IMR-90 (cell line): ENCODE measurements around the gene SLC24A3. TPM values are rescaled to one million over a fixed set of nuclear protein-coding genes. Genes with fewer than 3 reads are reported as not detected.

Source experiments
- ATAC-seq: fragments of 200-7000 bp; cut with Tn5 transposase; 2 replicates; pipeline ENCODE4 v1.9.1; 2020; ENCODE audit warnings: low read depth, mild to moderate bottlenecking, moderate library complexity
- BruUV-seq: library from RNA; stranded (reverse); fragments of 400-500 nt; replicated peaks from 2 replicates; lab custom pipeline; 2021; lab: Mats Ljungman, UMichigan
- CTCF ChIA-PET: fragments of 300-600 bp; formaldehyde crosslinking; extraction: SDS; loops from one replicate; lab custom pipeline; 2021; ENCODE audit warnings: antibody characterized with exemption; lab: Yijun Ruan, JAX
- POLR2A ChIA-PET: fragments of 300-600 bp; sonication (Branson Sonifier 250); formaldehyde crosslinking; loops from one replicate; lab custom pipeline; 2022; ENCODE audit warnings: antibody characterized with exemption; ENCODE audit not compliant: unreplicated experiment; lab: Charles Lee
- DNase-seq: peaks from one replicate; pipeline ENCODE4 v3.0.0; 2013
- H2AFZ ChIP-seq: replicated peaks from 2 replicates; pipeline ENCODE3; 2013; ENCODE audit warnings: low read length, mild to moderate bottlenecking; ENCODE audit not compliant: poor library complexity
- H2AK5ac ChIP-seq: 2 replicates; pipeline ENCODE4 v1.6.1; 2013; ENCODE audit warnings: low read depth, low read length, inconsistent platforms
- H2AK9ac ChIP-seq: replicated peaks from 2 replicates; pipeline ENCODE3; 2013; ENCODE audit warnings: mild to moderate bottlenecking, low read depth, low read length, moderate library complexity; ENCODE audit not compliant: poor library complexity
- H2BK120ac ChIP-seq: 2 replicates; pipeline ENCODE4 v1.6.1; 2013; ENCODE audit warnings: low read depth, low read length, inconsistent platforms
- H2BK15ac ChIP-seq: 3 replicates; pipeline ENCODE4 v1.6.1; 2013; ENCODE audit warnings: low read depth, low read length, inconsistent platforms
- H2BK20ac ChIP-seq: 2 replicates; pipeline ENCODE4 v1.6.1; 2013; ENCODE audit warnings: low read depth, mild to moderate bottlenecking, inconsistent platforms, low read length, moderate library complexity
- H2BK5ac ChIP-seq: 2 replicates; pipeline ENCODE4 v1.6.1; 2013; ENCODE audit warnings: mild to moderate bottlenecking, low read depth, low read length, inconsistent platforms; ENCODE audit not compliant: poor library complexity, severe bottlenecking
- H3K14ac ChIP-seq: replicated peaks from 2 replicates; pipeline ENCODE4 v1.6.1; 2013; ENCODE audit warnings: low read depth, low read length, inconsistent platforms
- H3K18ac ChIP-seq: 2 replicates; pipeline ENCODE4 v1.6.1; 2013; ENCODE audit warnings: low read depth, low read length, control low read depth
- H3K23ac ChIP-seq: 2 replicates; pipeline ENCODE4 v1.6.1; 2013; ENCODE audit warnings: low read depth, low read length, inconsistent platforms
- H3K27ac ChIP-seq: 2 replicates; pipeline ENCODE4 v1.5.1; 2013; ENCODE audit warnings: mild to moderate bottlenecking, control low read depth, low read length; ENCODE audit not compliant: insufficient read depth
- H3K27me3 ChIP-seq: 2 replicates; pipeline ENCODE4 v1.6.1; 2013; ENCODE audit warnings: low read length; ENCODE audit not compliant: control insufficient read depth, insufficient read depth
- H3K36me3 ChIP-seq: 2 replicates; pipeline ENCODE4 v1.6.1; 2013; ENCODE audit warnings: low read length, mixed read lengths; ENCODE audit not compliant: control insufficient read depth, insufficient read depth
- H3K4ac ChIP-seq: 2 replicates; pipeline ENCODE4 v1.6.1; 2013; ENCODE audit warnings: low read depth, low read length, inconsistent platforms
- H3K4me1 ChIP-seq: 2 replicates; pipeline ENCODE4 v1.6.1; 2013; ENCODE audit warnings: low read length, mixed read lengths; ENCODE audit not compliant: control insufficient read depth, insufficient read depth
- H3K4me2 ChIP-seq: 2 replicates; pipeline ENCODE4 v1.6.1; 2013; ENCODE audit warnings: low read depth, mild to moderate bottlenecking, control low read depth, low read length, moderate library complexity
- H3K4me3 ChIP-seq: 2 replicates; pipeline ENCODE4 v1.5.1; 2013; ENCODE audit warnings: low read depth, mild to moderate bottlenecking, control low read depth, low read length, moderate library complexity; ENCODE audit not compliant: insufficient read depth
- H3K56ac ChIP-seq: 2 replicates; pipeline ENCODE4 v1.6.1; 2013; ENCODE audit warnings: low read length, inconsistent platforms; ENCODE audit not compliant: insufficient read depth; ENCODE audit errors: extremely low read depth
- H3K79me1 ChIP-seq, 2 experiments: 2 replicates each; pipeline ENCODE4 v1.6.1; 2013; ENCODE audit warnings: low read length in 2 of 2, inconsistent platforms in 1 of 2, low read depth in 1 of 2
- H3K9ac ChIP-seq: 2 replicates; pipeline ENCODE4 v1.6.1; 2013; ENCODE audit warnings: low read depth, low read length, control low read depth
- H3K9me1 ChIP-seq: 2 replicates; pipeline ENCODE4 v1.6.1; 2013; ENCODE audit warnings: low read length, inconsistent platforms; ENCODE audit not compliant: insufficient read depth
- H3K9me3 ChIP-seq: 2 replicates; pipeline ENCODE4 v1.6.1; 2013; ENCODE audit warnings: low read length; ENCODE audit not compliant: control insufficient read depth, insufficient read depth
- H4K20me1 ChIP-seq: 2 replicates; pipeline ENCODE4 v1.6.1; 2013; ENCODE audit warnings: low read length, inconsistent platforms; ENCODE audit not compliant: insufficient read depth
- H4K5ac ChIP-seq: 2 replicates; pipeline ENCODE4 v1.6.1; 2013; ENCODE audit warnings: mild to moderate bottlenecking, low read depth, low read length, control low read depth
- H4K8ac ChIP-seq, 2 experiments: 2 replicates each; pipeline ENCODE4 v1.6.1; 2013; ENCODE audit warnings: low read depth in 2 of 2, low read length in 2 of 2, control low read depth in 1 of 2, inconsistent platforms in 1 of 2
- H4K91ac ChIP-seq: 2 replicates; pipeline ENCODE4 v1.6.1; 2013; ENCODE audit warnings: low read depth, low read length, inconsistent platforms; ENCODE audit not compliant: insufficient read depth
- CEBPB ChIP-seq: IDR thresholded peaks from 2 replicates; pipeline ENCODE4 v1.6.1; 2012; ENCODE audit warnings: low read depth, low read length, improper control_type of control experiment
- MAFK ChIP-seq: IDR thresholded peaks from 2 replicates; pipeline ENCODE4 v1.6.1; 2012; ENCODE audit warnings: low read depth, low read length, improper control_type of control experiment
- NFE2L2 ChIP-seq: fragments of 150-350 bp; IDR thresholded peaks from 2 replicates; pipeline ENCODE4 v1.6.1; 2016; ENCODE audit warnings: low read depth, mild to moderate bottlenecking, low read length
- POLR2A ChIP-seq: IDR thresholded peaks from 2 replicates; pipeline ENCODE4 v1.6.1; 2012; ENCODE audit warnings: mild to moderate bottlenecking, low read depth, low read length
- WGBS, 2 experiments: methylation state at CpG; one replicate each; pipeline versions ENCODE4 v1.1.5 to v1.1.7; 2013; ENCODE audit warnings: missing lambda C conversion rate in 2 of 2; ENCODE audit not compliant: insufficient read length in 1 of 2; ENCODE audit errors: extremely low coverage in 2 of 2; 5-methylcytosine and 5-hydroxymethylcytosine counted together
- dilution Hi-C: fragments of 300-500 bp; cut with HindIII; formaldehyde crosslinking; loops from one replicate; pipeline ENCODE4 v1.14.3; 2018; ENCODE audit warnings: low sequenced_read_pairs; ENCODE audit not compliant: unreplicated experiment
- in situ Hi-C: fragments of 300-500 bp; cut with MboI; formaldehyde crosslinking; loops from 3 replicates; pipeline ENCODE4 v1.14.3; 2019; ENCODE audit warnings: low sequenced_read_pairs, inconsistent platforms, mixed read lengths
- intact Hi-C: fragments of 100-400 bp; cut with micrococcal nuclease; formaldehyde crosslinking; loops from 2 replicates; pipeline ENCODE4 v1.10.0; 2022
- polyA plus RNA-seq, 3 experiments: library from polyadenylated mRNA; depleted of rRNA; stranded (reverse); fragments of >200 nt; gene quantifications; 2 replicates each; pipeline ENCODE4 v1.2.3, GENCODE V29; 2012; ENCODE audit warnings: low replicate concordance in 1 of 3
- total RNA-seq: library from RNA; depleted of rRNA; stranded (reverse); fragments of >200 nt; gene quantifications from 2 replicates; pipeline ENCODE4 v1.2.3, GENCODE V29; 2012
- TF ChIP-seq, protein P1 (sequence below): fragments of 150-350 bp; IDR thresholded peaks from 2 replicates; pipeline ENCODE4 v1.6.1; 2016; ENCODE audit warnings: low read depth, mild to moderate bottlenecking, low read length, moderate library complexity, borderline replicate concordance
- TF ChIP-seq, protein P2 (sequence below): conservative IDR thresholded peaks from 2 replicates; pipeline ENCODE4 v1.5.1; 2012; ENCODE audit warnings: mild to moderate bottlenecking, low read depth, low read length, improper control_type of control experiment

The SLC24A3 gene
- total and polyA plus RNA-seq, 2 of the 4 experiments (the other 2 are of a cell fraction): not detected

DNA sequence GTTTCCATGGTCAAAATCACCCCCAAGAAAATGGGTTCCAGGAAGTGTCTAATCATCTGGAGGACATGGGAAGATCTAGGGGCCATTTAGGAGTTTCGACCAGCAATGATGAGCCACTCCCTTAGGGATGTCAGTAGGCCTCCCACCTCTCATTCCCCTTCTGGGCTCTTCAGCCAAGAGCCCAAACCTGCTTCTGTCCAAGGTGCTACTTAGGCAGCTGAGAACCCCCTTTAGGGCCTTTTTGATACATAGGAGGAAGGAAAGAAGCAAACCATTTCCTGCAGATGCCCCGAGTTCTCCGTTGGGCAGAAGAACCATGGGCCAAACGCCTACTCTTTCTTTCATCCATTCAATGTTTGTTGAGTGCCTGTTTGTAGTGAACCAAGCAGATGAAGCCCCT, 404.2 kb downstream of the SLC24A3 start:
- in situ Hi-C loops: no loop called here
- H3K9me3 ChIP-seq: no peaks in the 10 kb centered on the region
- POLR2A ChIA-PET: no interaction called here

More for the DNA sequence above, 404.2 kb downstream of the SLC24A3 start:
- H2BK15ac ChIP-seq: no peak overlapping the region
- H2BK120ac ChIP-seq: no peak overlapping the region
- H3K4me1 ChIP-seq: no peaks in the 10 kb centered on the region
- ATAC-seq: no peak
- H3K4me2 ChIP-seq: no peak overlapping the region
- H2AK9ac ChIP-seq: no peak overlapping the region
- no peaks in the 10 kb centered on the region; the same call in 1 of the 2 replicates for H3K27me3 ChIP-seq
- H3K56ac ChIP-seq: no peak overlapping the region
- TF ChIP-seq CEBPB: no peak
- no peak for TF ChIP-seq POLR2A
- no peak for TF ChIP-seq MAFK
- TF ChIP-seq, protein P1, sequence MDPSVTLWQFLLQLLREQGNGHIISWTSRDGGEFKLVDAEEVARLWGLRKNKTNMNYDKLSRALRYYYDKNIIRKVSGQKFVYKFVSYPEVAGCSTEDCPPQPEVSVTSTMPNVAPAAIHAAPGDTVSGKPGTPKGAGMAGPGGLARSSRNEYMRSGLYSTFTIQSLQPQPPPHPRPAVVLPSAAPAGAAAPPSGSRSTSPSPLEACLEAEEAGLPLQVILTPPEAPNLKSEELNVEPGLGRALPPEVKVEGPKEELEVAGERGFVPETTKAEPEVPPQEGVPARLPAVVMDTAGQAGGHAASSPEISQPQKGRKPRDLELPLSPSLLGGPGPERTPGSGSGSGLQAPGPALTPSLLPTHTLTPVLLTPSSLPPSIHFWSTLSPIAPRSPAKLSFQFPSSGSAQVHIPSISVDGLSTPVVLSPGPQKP: no peak
- TF ChIP-seq NFE2L2: no peak
- TF ChIP-seq, protein P2, sequence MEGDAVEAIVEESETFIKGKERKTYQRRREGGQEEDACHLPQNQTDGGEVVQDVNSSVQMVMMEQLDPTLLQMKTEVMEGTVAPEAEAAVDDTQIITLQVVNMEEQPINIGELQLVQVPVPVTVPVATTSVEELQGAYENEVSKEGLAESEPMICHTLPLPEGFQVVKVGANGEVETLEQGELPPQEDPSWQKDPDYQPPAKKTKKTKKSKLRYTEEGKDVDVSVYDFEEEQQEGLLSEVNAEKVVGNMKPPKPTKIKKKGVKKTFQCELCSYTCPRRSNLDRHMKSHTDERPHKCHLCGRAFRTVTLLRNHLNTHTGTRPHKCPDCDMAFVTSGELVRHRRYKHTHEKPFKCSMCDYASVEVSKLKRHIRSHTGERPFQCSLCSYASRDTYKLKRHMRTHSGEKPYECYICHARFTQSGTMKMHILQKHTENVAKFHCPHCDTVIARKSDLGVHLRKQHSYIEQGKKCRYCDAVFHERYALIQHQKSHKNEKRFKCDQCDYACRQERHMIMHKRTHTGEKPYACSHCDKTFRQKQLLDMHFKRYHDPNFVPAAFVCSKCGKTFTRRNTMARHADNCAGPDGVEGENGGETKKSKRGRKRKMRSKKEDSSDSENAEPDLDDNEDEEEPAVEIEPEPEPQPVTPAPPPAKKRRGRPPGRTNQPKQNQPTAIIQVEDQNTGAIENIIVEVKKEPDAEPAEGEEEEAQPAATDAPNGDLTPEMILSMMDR: no peak
- no peak overlapping the region for H3K27ac ChIP-seq
- H3K9ac ChIP-seq: no peak overlapping the region
- no peak overlapping the region for H3K14ac ChIP-seq
- H3K4me3 ChIP-seq: no peak overlapping the region
- no TSS peak for BruUV-seq
- no peaks in the 10 kb centered on the region; the same call in 1 of the 2 replicates for H3K9me1 ChIP-seq
- H4K20me1 ChIP-seq: no peaks in the 10 kb centered on the region
- H4K5ac ChIP-seq: no peak overlapping the region
- H4K91ac ChIP-seq: no peak overlapping the region
- H2BK5ac ChIP-seq: no peak overlapping the region
- no peak for DNase-seq
- no peak overlapping the region for H3K18ac ChIP-seq
- H2AFZ ChIP-seq: no peak overlapping the region
- no peak overlapping the region for H2BK20ac ChIP-seq
- intact Hi-C loops: no loop called here
- no peak overlapping the region for H4K8ac ChIP-seq
- H3K79me1 ChIP-seq: no peaks in the 10 kb centered on the region
- H3K4ac ChIP-seq: no peak overlapping the region
- no CpG with 5 or more reads among the region's 4 CpGs for WGBS, 2 experiments
- no peak overlapping the region for H2AK5ac ChIP-seq
- dilution Hi-C loops: no loop called here
- no peak overlapping the region for H3K23ac ChIP-seq
- H3K36me3 ChIP-seq: no peaks in the 10 kb centered on the region
- CTCF ChIA-PET: interaction anchor here (0.6 kb wide), 1 partner anchor 11 kb away, joined by 4 read pairs; no protein-coding TSS in a partner anchor
